ENCODE measurements around the gene NTM. TPM values are rescaled to one million over a fixed set of nuclear protein-coding genes. Genes with fewer than 3 reads are reported as not detected.

NTM gene
- total RNA-seq, 1 experiment from 2014 or later, result 15.8 TPM

DNA sequence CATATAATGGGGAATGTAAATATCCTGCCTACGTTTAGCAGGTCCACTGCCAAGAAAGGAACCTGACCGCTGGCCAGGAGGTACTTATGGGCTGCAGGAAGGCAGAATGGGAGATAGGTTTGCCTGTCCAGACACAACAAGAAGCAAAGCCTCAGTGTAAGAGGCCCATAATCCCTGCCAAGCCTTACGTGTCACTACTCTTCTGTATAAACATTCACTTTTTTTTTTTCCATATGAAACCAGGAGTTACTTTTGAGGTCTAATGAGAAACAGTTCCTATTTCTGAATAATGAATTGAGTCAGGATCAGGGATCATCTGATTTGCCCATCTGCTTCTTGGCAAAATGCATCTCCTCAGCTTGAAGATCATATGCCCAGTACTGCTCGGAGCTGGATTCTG is 230.2 kb downstream of the NTM start:
- peak; percentile 35 for DNase-seq (ENCODE audit: low read depth)

- no peak for DNase-seq (ENCODE audit: low read depth)
Observed at GRCh38 chr11:131601586-131601985, 231.2 kb downstream of the NTM start.

DNA sequence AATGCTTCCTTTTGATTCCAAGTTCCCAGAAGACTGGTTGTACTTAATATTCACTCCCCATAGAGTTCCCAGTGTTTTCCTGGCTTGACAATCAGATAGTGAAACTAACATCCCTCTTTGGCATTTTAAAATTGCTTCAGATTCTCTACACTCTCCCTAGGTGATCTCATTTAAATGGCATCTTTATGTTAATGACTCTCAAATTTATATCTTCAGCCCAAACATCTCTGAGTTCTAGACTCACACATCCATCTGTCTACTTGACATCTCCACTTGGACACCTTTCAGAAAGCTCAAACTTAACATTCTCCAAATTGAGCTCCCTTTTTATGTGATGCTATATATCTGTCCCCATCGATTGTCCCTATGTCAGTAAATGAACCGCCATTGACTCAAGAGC is 232.0 kb downstream of the NTM start:
- DNase-seq (ENCODE audit: low read depth), result no peak

- DNase-seq (ENCODE audit: low read depth), result peak; percentile 55
Observed at GRCh38 chr11:131606811-131607335, 236.5 kb downstream of the NTM start.

GRCh38 chr11:131609337-131609736 is 238.9 kb downstream of the NTM start:
- DNase-seq (ENCODE audit: low read depth), result peak; percentile 94

DNA sequence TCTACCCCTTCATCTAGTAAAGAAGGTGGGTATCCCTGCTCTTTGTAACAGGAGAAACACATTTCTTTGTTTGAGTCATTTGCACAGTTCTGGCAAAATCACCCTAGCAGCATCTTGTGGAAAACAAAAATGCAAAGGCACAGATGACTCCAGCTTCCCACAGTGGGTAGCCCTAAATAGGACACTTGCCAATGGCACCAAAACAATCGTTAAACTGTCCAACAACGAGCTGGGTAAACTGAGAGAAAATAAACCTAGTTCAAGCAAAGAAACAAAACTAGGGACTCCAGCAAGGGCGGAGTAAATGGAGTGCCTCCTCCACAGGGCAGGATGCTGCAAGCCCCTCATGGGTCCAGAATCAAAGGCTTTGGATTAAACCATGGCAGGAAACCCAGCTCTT is 239.5 kb downstream of the NTM start:
- no peak for DNase-seq (ENCODE audit: low read depth)

GRCh38 chr11:131611322-131611721 is 240.9 kb downstream of the NTM start:
- no peak for DNase-seq (ENCODE audit: low read depth)

DNA sequence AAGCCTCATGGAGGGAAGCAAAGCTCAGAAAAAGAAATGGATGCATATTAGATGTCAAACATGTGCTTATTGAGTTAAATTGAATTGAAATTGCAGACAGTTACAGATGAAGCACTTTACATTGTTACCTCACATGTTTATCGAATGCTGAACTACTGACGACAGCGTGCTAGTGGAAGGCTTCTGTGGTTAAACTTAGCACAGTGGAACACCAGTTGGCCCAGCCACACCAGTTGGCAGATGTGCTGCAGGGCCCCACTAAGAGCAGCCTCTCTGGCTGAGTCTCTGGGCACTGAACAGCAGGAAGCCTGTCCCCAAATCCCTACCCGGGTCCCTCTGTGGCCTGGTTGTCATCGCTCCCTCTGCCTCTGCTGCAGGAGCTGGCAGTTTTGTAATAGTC is 242.1 kb downstream of the NTM start:
- no peak for DNase-seq (ENCODE audit: low read depth)

GRCh38 chr11:131614631-131615030 is 244.2 kb downstream of the NTM start:
- DNase-seq (ENCODE audit: low read depth), result no peak

DNA sequence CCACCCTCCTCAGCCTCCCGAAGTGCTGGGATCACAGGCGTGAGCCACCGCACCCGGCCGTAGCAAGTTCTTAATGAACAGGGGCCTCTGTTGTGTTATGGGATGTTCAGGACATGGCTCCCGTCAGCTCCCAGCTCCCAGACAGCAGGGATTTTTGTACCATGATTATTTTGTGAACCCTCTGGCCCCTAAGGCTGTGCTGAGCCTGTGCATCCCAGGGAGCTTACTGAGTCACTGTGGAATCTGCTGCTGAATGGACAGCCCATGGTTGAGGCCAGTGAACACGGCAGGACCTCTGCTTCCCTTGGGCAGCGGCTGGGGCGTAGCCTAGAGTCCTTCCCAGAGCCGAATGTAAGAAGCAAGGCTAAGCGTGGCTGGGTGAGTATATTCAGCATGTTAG is 245.2 kb downstream of the NTM start:
- DNase-seq (ENCODE audit: low read depth), result no peak

DNA sequence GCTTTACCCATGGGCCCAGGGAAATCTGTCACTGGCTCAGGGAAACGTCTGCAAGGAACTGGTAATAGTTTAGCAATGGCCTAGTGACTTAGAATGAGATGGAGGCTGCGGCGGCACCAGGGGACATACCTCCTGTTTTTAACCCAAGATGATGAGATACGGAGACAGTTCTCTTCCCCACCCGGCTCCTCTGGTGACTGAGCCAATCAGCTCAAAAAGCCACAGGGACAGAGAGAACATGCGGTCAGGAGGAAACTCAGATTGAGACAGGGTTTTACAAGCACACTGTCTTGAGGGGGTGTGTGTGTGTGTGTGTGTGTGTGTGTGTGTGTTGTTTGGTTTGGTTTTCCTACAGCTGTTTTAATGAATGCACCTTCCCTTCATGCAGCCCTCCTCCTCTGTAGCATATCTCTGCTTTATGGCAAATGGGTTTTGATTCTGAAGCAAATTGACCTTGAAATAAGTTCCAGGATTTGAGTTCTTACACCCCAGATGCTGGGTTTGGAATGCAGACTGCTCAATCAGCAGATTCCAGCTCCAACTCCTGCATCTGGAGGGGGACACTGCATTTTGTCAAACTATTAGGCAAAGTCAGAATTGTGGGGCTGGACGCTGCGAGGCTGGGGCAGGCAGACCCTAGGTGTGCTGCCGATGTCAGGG is 246.2 kb downstream of the NTM start:
- no peak for DNase-seq (ENCODE audit: low read depth)

DNA sequence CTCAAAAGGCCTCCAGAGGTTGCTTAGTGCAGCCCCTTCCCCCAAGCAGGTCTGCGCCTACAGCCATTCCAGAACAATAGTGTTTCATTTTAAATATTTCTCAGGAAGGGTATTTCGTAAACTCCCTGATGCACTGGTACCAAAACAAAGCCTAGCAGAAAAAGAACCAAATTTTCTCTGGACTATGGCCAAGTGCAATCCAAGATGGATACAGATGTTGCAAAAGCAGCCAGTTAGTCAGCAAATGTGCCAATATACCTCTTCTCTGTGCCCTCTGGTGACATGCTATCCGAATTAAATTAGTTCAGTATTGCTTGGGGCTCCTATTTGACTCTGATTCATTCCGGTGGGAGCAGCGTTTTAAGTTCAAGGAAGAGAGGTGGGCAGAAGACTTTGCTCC is 247.8 kb downstream of the NTM start:
- DNase-seq (ENCODE audit: low read depth), result no peak

DNA sequence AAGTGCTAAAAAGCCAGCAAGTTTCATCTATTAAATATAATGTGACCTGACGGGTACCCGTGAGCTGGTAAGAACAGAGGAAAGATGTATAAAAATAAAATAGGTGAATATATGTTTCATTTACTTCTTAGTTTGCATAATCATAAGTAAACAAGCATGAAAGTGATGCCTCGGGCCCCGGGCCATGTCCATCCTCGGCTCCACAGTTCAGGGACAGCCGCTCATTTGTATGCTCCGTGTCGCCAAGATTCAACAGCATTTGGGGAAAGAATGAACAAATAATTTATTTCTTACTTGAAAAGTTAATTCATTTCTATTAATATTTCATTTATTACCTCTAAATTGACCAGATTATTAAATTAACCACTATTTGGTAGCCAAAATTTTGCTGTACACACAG is 251.8 kb downstream of the NTM start:
- no peak for DNase-seq (ENCODE audit: low read depth)

DNA sequence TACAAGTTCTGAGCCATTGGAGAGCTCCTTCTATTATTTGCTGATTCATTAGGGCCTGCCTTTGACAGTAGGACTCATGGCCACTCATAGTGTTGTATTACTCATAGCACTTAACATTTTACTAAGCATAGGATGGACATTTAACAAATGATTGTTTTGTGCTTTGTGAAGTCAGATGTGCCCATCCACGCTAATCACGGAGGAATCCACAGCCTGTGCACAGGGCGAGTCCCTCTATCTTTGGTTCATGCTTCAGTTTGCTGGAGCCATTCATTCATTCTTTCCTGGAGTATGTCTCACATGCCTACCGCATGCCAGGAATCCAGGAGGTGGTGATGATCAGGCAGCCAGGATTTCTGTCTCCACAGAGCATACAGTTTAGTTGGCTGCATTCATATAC is 254.1 kb downstream of the NTM start:
- peak; percentile 22 for DNase-seq (ENCODE audit: low read depth)

GRCh38 chr11:131626788-131627187 is 256.4 kb downstream of the NTM start:
- no peak for DNase-seq (ENCODE audit: low read depth)

DNA sequence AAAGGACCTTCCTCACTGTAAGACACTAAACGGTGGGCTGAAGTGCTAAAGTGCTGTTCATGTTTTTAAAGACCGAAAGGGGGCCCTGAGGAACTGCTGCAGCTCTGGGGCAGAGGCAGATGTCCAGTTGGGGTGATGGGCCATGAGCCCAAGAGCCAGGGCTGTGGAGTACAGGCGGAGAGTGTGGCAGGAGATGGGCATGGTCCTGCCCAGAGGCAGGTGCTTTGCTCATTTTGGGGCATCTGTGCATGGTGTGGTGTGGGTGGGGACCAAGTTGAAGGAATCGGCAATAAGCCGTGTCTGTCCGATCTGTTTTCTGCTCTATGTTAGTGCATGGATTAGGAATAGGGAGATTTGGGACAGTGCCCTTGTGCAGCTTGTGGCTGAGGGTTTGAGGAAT is 258.3 kb downstream of the NTM start:
- DNase-seq (ENCODE audit: low read depth), result no peak

- DNase-seq (ENCODE audit: low read depth), result no peak
Observed at GRCh38 chr11:131629925-131630540, 259.6 kb downstream of the NTM start.

DNA sequence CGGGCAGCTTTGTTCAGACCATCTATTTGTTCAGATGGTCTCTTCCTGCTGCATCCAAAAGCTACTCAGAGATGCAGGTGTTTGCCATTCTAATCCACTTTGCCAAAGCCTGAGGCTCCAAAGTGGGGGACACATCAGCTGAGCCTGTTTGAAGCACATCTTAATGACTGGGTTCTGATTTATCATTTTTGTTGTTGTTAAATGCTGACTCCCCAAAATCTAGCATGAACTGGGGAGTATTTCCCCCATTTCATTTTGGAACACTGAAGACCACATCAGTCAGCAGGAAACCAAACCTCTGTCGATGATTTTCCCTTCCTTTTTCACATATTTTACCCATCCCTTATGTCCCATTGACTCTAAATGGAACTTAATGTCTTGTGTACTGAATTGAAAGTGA is 262.6 kb downstream of the NTM start:
- DNase-seq (ENCODE audit: low read depth), result no peak

GRCh38 chr11:131633921-131634715 is 263.7 kb downstream of the NTM start:
- no peak for DNase-seq (ENCODE audit: low read depth)

DNA sequence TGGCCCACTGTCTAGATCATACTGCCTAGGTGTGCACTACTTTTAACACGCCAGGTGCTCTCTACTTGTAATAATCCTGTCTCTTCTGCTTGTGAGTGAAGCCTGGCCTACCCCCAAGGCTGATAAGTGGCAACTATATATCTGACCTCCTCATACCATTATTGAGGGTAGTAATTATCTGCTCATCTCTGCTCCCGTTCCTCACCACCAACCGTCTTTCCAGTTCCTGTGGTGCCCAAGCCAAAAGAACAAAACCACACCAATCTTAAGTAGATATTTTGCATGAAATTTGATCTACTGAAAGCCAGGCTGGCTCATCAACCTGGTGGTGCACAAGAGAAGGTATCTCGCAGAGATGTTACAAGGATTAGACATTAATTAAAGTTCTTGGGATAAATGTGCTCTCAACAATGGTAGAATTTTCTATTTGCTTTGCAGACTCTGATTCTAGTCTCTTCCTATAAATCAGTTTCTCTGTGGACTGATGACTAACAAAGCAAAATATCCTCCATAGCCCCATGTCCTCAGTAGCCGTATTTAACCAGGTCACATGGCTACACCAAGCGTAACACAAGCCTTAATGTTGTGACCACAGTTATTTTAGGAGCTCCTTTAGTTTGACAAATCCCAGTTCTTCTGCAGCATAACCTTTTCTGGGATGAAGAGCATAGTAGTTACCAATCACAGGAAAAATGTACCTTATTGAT is 267.2 kb downstream of the NTM start:
- peak; percentile 53 for DNase-seq (ENCODE audit: low read depth)

DNA sequence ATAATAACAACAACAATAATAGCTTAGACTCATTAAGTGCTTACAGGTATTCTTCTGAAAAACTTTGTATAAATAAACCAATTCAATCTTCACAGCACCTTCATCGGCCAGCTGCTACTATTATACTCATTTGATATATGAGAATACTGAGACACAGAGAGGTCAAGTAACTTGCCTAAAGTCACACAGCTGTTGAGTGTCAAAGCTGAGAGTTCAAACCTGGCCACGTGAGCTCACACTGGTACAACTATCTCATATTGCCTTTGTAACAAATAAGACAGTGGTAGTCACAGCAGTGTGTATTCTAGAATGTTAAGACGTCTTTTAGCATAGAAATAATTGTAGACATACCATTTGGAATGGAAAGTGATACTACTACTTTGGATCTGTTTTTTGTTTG is 268.5 kb downstream of the NTM start:
- DNase-seq (ENCODE audit: low read depth), result no peak

- no peak for DNase-seq (ENCODE audit: low read depth)
Observed at GRCh38 chr11:131640320-131640719, 269.9 kb downstream of the NTM start.
